ENCODE measurements around the gene SPINT4. TPM values are rescaled to one million over a fixed set of nuclear protein-coding genes. Genes with fewer than 3 reads are reported as not detected.

SPINT4 gene
- total RNA-seq, 6 experiments from 2014 or later = not detected

GRCh38 chr20:45768479-45768878, 46.3 kb downstream of the SPINT4 start:
- TF ChIP-seq CTCF (IDR thresholded peaks at IDR 0.05) = no peak
- H3K9me3 Mint-ChIP-seq = no peaks in the 10 kb centered on the region
- no peak overlapping the region for H3K4me3 Mint-ChIP-seq
- no peak overlapping the region for H3K27ac Mint-ChIP-seq
- DNase-seq = no peak
- peaks cover 10% of the 10 kb centered on the region for H3K4me1 Mint-ChIP-seq (ENCODE audit: low read depth)
- H3K36me3 Mint-ChIP-seq (ENCODE audit: low read depth) = no peaks in the 10 kb centered on the region
- H3K27me3 Mint-ChIP-seq (ENCODE audit: insufficient read depth) = peaks cover 30% of the 10 kb centered on the region

GRCh38 chr20:45771182-45771759, 49.1 kb downstream of the SPINT4 start:
- Mint-ChIP-seq H3K4me1 (ENCODE audit: low read depth) (peaks cover 10% of the 10 kb centered on the region), H3K36me3 (ENCODE audit: low read depth) (no peaks in the 10 kb centered on the region), H3K27me3 (ENCODE audit: insufficient read depth) (peaks cover 36% of the 10 kb centered on the region), H3K4me3 (no peak overlapping the region), H3K9me3 (no peaks in the 10 kb centered on the region), H3K27ac (no peak overlapping the region)
- peak; percentile 99 for TF ChIP-seq CTCF (IDR thresholded peaks at IDR 0.05)
- peak; percentile 65 for DNase-seq

- Mint-ChIP-seq H3K9me3 (no peaks in the 10 kb centered on the region), H3K27me3 (ENCODE audit: insufficient read depth) (peaks cover 29% of the 10 kb centered on the region), H3K36me3 (ENCODE audit: low read depth) (no peaks in the 10 kb centered on the region), H3K4me1 (ENCODE audit: low read depth) (peaks cover 11% of the 10 kb centered on the region), H3K4me3 (no peak overlapping the region), H3K27ac (no peak overlapping the region)
- TF ChIP-seq CTCF (IDR thresholded peaks at IDR 0.05) = no peak
- DNase-seq = no peak
Measured at GRCh38 chr20:45772693-45773092, 50.5 kb downstream of the SPINT4 start.

- no peak for DNase-seq
- Mint-ChIP-seq H3K9me3 (no peaks in the 10 kb centered on the region), H3K4me3 (no peak overlapping the region), H3K36me3 (ENCODE audit: low read depth) (no peaks in the 10 kb centered on the region), H3K4me1 (ENCODE audit: low read depth) (peaks cover 34% of the 10 kb centered on the region), H3K27me3 (ENCODE audit: insufficient read depth) (peaks cover 28% of the 10 kb centered on the region), H3K27ac (no peak overlapping the region)
- no peak for TF ChIP-seq CTCF (IDR thresholded peaks at IDR 0.05)
Measured at GRCh38 chr20:45774945-45775344, 52.8 kb downstream of the SPINT4 start.

GRCh38 chr20:45775411-45775810, 53.3 kb downstream of the SPINT4 start:
- peaks cover 28% of the 10 kb centered on the region for H3K27me3 Mint-ChIP-seq (ENCODE audit: insufficient read depth)
- no peaks in the 10 kb centered on the region for H3K36me3 Mint-ChIP-seq (ENCODE audit: low read depth)
- no peak overlapping the region for H3K4me3 Mint-ChIP-seq
- H3K27ac Mint-ChIP-seq = no peak overlapping the region
- no peak for TF ChIP-seq CTCF (IDR thresholded peaks at IDR 0.05)
- peaks cover 39% of the 10 kb centered on the region for H3K4me1 Mint-ChIP-seq (ENCODE audit: low read depth)
- DNase-seq = no peak
- no peaks in the 10 kb centered on the region for H3K9me3 Mint-ChIP-seq

Small RNA genes lying within 50 kb of the gene (microRNA-seq; reads per million reads assigned to microRNA genes)
- gene MIR3617 = not detected

Other genes starting within 250 kb of the SPINT4 start
- gene SPINT3, start 206.7 kb upstream of the SPINT4 start, total RNA-seq (2021; fragmentation: NEBNext Ultra II Directional; extraction: Animal tissue kit (Norgen Biotek cat#: 25700)) = not detected
- gene WFDC6, start 182.9 kb upstream of the SPINT4 start, total RNA-seq (2021; fragmentation: NEBNext Ultra II Directional; extraction: Animal tissue kit (Norgen Biotek cat#: 25700)) = not detected
- gene EPPIN, start 174.9 kb upstream of the SPINT4 start, total RNA-seq (2021; fragmentation: NEBNext Ultra II Directional; extraction: Animal tissue kit (Norgen Biotek cat#: 25700)) = not detected
- not detected for gene WFDC8, start 143.1 kb upstream of the SPINT4 start, total RNA-seq (2021; fragmentation: NEBNext Ultra II Directional; extraction: Animal tissue kit (Norgen Biotek cat#: 25700))
- gene WFDC10A, start 92.6 kb upstream of the SPINT4 start, total RNA-seq (2021; fragmentation: NEBNext Ultra II Directional; extraction: Animal tissue kit (Norgen Biotek cat#: 25700)) = not detected
- not detected for gene WFDC9, start 91.1 kb upstream of the SPINT4 start, total RNA-seq (2021; fragmentation: NEBNext Ultra II Directional; extraction: Animal tissue kit (Norgen Biotek cat#: 25700))
- gene WFDC11, start 52.1 kb upstream of the SPINT4 start, total RNA-seq (2021; fragmentation: NEBNext Ultra II Directional; extraction: Animal tissue kit (Norgen Biotek cat#: 25700)) = not detected
- not detected for gene WFDC13, start 20.3 kb upstream of the SPINT4 start, total RNA-seq (2021; fragmentation: NEBNext Ultra II Directional; extraction: Animal tissue kit (Norgen Biotek cat#: 25700))
- not detected for gene WFDC10B, start 17.3 kb upstream of the SPINT4 start, total RNA-seq (2021; fragmentation: NEBNext Ultra II Directional; extraction: Animal tissue kit (Norgen Biotek cat#: 25700))
- under 1 TPM in 1 of 6 experiments, not detected in 5; 0.43 TPM for gene WFDC3, start 69.5 kb downstream of the SPINT4 start, total RNA-seq (2021; fragmentation: NEBNext Ultra II Directional; extraction: Animal tissue kit (Norgen Biotek cat#: 25700))
- gene DNTTIP1, start 69.6 kb downstream of the SPINT4 start, total RNA-seq (2021; fragmentation: NEBNext Ultra II Directional; extraction: Animal tissue kit (Norgen Biotek cat#: 25700)) = 10 to 100 TPM; 23.2 to 27.1 (median 25.8) TPM
- 100 to 1,000 TPM in 1 of 6 experiments, 10 to 100 TPM in 5; 42.6 to 101 (median 91.3) TPM for gene UBE2C, start 90.3 kb downstream of the SPINT4 start, total RNA-seq (2021; fragmentation: NEBNext Ultra II Directional; extraction: Animal tissue kit (Norgen Biotek cat#: 25700))
- not detected for gene TNNC2, start 105.0 kb downstream of the SPINT4 start, total RNA-seq (2021; fragmentation: NEBNext Ultra II Directional; extraction: Animal tissue kit (Norgen Biotek cat#: 25700))
- gene SNX21, start 111.5 kb downstream of the SPINT4 start, total RNA-seq (2021; fragmentation: NEBNext Ultra II Directional; extraction: Animal tissue kit (Norgen Biotek cat#: 25700)) = 10 to 100 TPM; 21.9 to 25.1 (median 22.7) TPM
- 10 to 100 TPM; 24.2 to 31.2 (median 26.4) TPM for gene ACOT8, start 135.0 kb downstream of the SPINT4 start, total RNA-seq (2021; fragmentation: NEBNext Ultra II Directional; extraction: Animal tissue kit (Norgen Biotek cat#: 25700))
- 1 to 10 TPM; 2.3 to 4.0 (median 2.7) TPM for gene ZSWIM3, start 135.3 kb downstream of the SPINT4 start, total RNA-seq (2021; fragmentation: NEBNext Ultra II Directional; extraction: Animal tissue kit (Norgen Biotek cat#: 25700))
- 10 to 100 TPM in 4 of 6 experiments, 1 to 10 TPM in 2; 9.8 to 11.7 (median 10.3) TPM for gene ZSWIM1, start 158.9 kb downstream of the SPINT4 start, total RNA-seq (2021; fragmentation: NEBNext Ultra II Directional; extraction: Animal tissue kit (Norgen Biotek cat#: 25700))
- under 1 TPM; 0.35 to 0.74 (median 0.47) TPM for gene SPATA25, start 165.3 kb downstream of the SPINT4 start, total RNA-seq (2021; fragmentation: NEBNext Ultra II Directional; extraction: Animal tissue kit (Norgen Biotek cat#: 25700))
- gene NEURL2, start 168.9 kb downstream of the SPINT4 start, total RNA-seq (2021; fragmentation: NEBNext Ultra II Directional; extraction: Animal tissue kit (Norgen Biotek cat#: 25700)) = 1 to 10 TPM; 1.5 to 2.3 (median 1.9) TPM
- gene CTSA, start 169.0 kb downstream of the SPINT4 start, total RNA-seq (2021; fragmentation: NEBNext Ultra II Directional; extraction: Animal tissue kit (Norgen Biotek cat#: 25700)) = 100 to 1,000 TPM; 133 to 176 (median 155) TPM
- 10 to 100 TPM in 5 of 6 experiments, 1 to 10 TPM in 1; 8.3 to 13.6 (median 11.1) TPM for gene PLTP, start 189.8 kb downstream of the SPINT4 start, total RNA-seq (2021; fragmentation: NEBNext Ultra II Directional; extraction: Animal tissue kit (Norgen Biotek cat#: 25700))
- 10 to 100 TPM; 14.8 to 23.1 (median 19.5) TPM for gene PCIF1, start 212.3 kb downstream of the SPINT4 start, total RNA-seq (2021; fragmentation: NEBNext Ultra II Directional; extraction: Animal tissue kit (Norgen Biotek cat#: 25700))
- gene ZNF335, start 249.9 kb downstream of the SPINT4 start, total RNA-seq (2021; fragmentation: NEBNext Ultra II Directional; extraction: Animal tissue kit (Norgen Biotek cat#: 25700)) = 10 to 100 TPM; 13.1 to 14.6 (median 13.5) TPM